Neural crest cell (in vitro differentiated cells): Measurements from ENCODE around the gene DNAJB6. TPM values are rescaled to one million over a fixed set of nuclear protein-coding genes. Genes with fewer than 3 reads are reported as not detected.

Experiments
- DNase-seq: peaks from one replicate; pipeline ENCODE4 v3.0.0; 2021; ENCODE audit warnings: low read depth, mixed read lengths, low spot score
- H3K27ac Mint-ChIP-seq: one replicate; pipeline ENCODE4 v1.8.0; 2021; ENCODE audit warnings: mild to moderate bottlenecking, mixed read lengths; ENCODE audit not compliant: unreplicated experiment
- H3K27me3 Mint-ChIP-seq: 2 replicates; pipeline ENCODE4 v1.8.0; 2021; ENCODE audit warnings: low read depth, mild to moderate bottlenecking, mixed read lengths
- H3K36me3 Mint-ChIP-seq: 2 replicates; pipeline ENCODE4 v1.8.0; 2021; ENCODE audit warnings: low read depth, mild to moderate bottlenecking, mixed read lengths
- H3K4me1 Mint-ChIP-seq: 2 replicates; pipeline ENCODE4 v1.8.0; 2021; ENCODE audit warnings: mixed read lengths
- H3K4me3 Mint-ChIP-seq: one replicate; pipeline ENCODE4 v1.8.0; 2021; ENCODE audit warnings: mild to moderate bottlenecking, mixed read lengths
- H3K9me3 Mint-ChIP-seq: 2 replicates; pipeline ENCODE4 v1.8.0; 2021; ENCODE audit warnings: mixed read lengths
- CTCF ChIP-seq: fragments of 200-600 bp; sonication (generic); conservative IDR thresholded peaks from 2 replicates; pipeline ENCODE4 v1.5.0; 2021; ENCODE audit warnings: antibody characterized with exemption, mild to moderate bottlenecking
- total RNA-seq: library from RNA; stranded (reverse); gene quantifications from 2 replicates; pipeline ENCODE4 v1.2.1, GENCODE V29; 2021

The DNAJB6 gene
- total RNA-seq, 1 donor from 2014 or later: 102 TPM

- DNase-seq: no peak
- no peak for TF ChIP-seq CTCF
- H3K4me3 Mint-ChIP-seq: no peak overlapping the region
- no peaks in the 10 kb centered on the region for H3K27me3 Mint-ChIP-seq
- H3K36me3 Mint-ChIP-seq: peaks cover under 1% of the 10 kb centered on the region
- no peak overlapping the region for H3K27ac Mint-ChIP-seq
- H3K9me3 Mint-ChIP-seq: no peaks in the 10 kb centered on the region
- H3K4me1 Mint-ChIP-seq: peaks cover 11% of the 10 kb centered on the region
These were observed 57.7 kb downstream of the DNAJB6 start for GRCh38 chr7:157394246-157395191.

GRCh38 chr7:157395206-157395605 is 58.4 kb downstream of the DNAJB6 start:
- Mint-ChIP-seq H3K9me3 (no peaks in the 10 kb centered on the region), H3K4me3 (no peak overlapping the region), H3K27ac (no peak overlapping the region), H3K27me3 (no peaks in the 10 kb centered on the region), H3K36me3 (peaks cover 5% of the 10 kb centered on the region), H3K4me1 (peaks cover 11% of the 10 kb centered on the region)
- DNase-seq: no peak
- TF ChIP-seq CTCF: no peak

GRCh38 chr7:157396316-157397035 is 59.7 kb downstream of the DNAJB6 start:
- no peaks in the 10 kb centered on the region for H3K27me3 Mint-ChIP-seq
- TF ChIP-seq CTCF: no peak
- DNase-seq: no peak

GRCh38 chr7:157397036-157397720 is 60.4 kb downstream of the DNAJB6 start:
- H3K4me1 Mint-ChIP-seq: peaks cover 11% of the 10 kb centered on the region
- no peak for DNase-seq
- no peak for TF ChIP-seq CTCF
- peaks cover 11% of the 10 kb centered on the region for H3K36me3 Mint-ChIP-seq
- H3K4me3 Mint-ChIP-seq: no peak overlapping the region
- peak overlapping the region; percentile 22 for H3K27ac Mint-ChIP-seq
- no peaks in the 10 kb centered on the region for H3K9me3 Mint-ChIP-seq
- no peaks in the 10 kb centered on the region for H3K27me3 Mint-ChIP-seq

More at GRCh38 chr7:157396316-157397035, 59.7 kb downstream of the DNAJB6 start:
- no peak overlapping the region for H3K4me3 Mint-ChIP-seq
- peaks cover 11% of the 10 kb centered on the region for H3K4me1 Mint-ChIP-seq
- no peaks in the 10 kb centered on the region for H3K9me3 Mint-ChIP-seq
- peaks cover 11% of the 10 kb centered on the region for H3K36me3 Mint-ChIP-seq
- H3K27ac Mint-ChIP-seq: peak overlapping the region; percentile 75
